H9 (cell line): ENCODE measurements around the gene P3H2. TPM values are rescaled to one million over a fixed set of nuclear protein-coding genes. Genes with fewer than 3 reads are reported as not detected.

ENCODE experiments used
- DNase-seq: peaks from one replicate; pipeline ENCODE4 v3.0.0-alpha.2; 2017
- H2AFZ ChIP-seq: one replicate; pipeline ENCODE4 v1.6.1; 2013; ENCODE audit warnings: mild to moderate bottlenecking, low read length, control low read depth, moderate library complexity
- H2AK5ac ChIP-seq: 2 replicates; pipeline ENCODE4 v1.6.1; 2013; ENCODE audit warnings: low read length, control low read depth, mixed read lengths; ENCODE audit not compliant: insufficient read length
- H2BK120ac ChIP-seq: one replicate; pipeline ENCODE4 v1.6.1; 2013; ENCODE audit warnings: low read depth, mild to moderate bottlenecking, low read length, control low read depth, inconsistent platforms; ENCODE audit not compliant: poor library complexity, severe bottlenecking
- H2BK12ac ChIP-seq: 2 replicates; pipeline ENCODE4 v1.6.1; 2013; ENCODE audit warnings: low read length, control low read depth, mixed read lengths, low read depth; ENCODE audit not compliant: insufficient read length
- H2BK15ac ChIP-seq: 2 replicates; pipeline ENCODE4 v1.6.1; 2013; ENCODE audit warnings: low read depth, low read length, control low read depth
- H2BK20ac ChIP-seq: one replicate; pipeline ENCODE4 v1.6.1; 2013; ENCODE audit warnings: low read depth, mild to moderate bottlenecking, low read length, control low read depth, inconsistent platforms; ENCODE audit not compliant: poor library complexity, severe bottlenecking
- H2BK5ac ChIP-seq: 2 replicates; pipeline ENCODE4 v1.6.1; 2013; ENCODE audit warnings: low read length, control low read depth, mixed read lengths; ENCODE audit not compliant: insufficient read length
- H3K14ac ChIP-seq: 2 replicates; pipeline ENCODE4 v1.6.1; 2013; ENCODE audit warnings: low read length, control low read depth; ENCODE audit not compliant: insufficient read depth
- H3K18ac ChIP-seq: 2 replicates; pipeline ENCODE4 v1.6.1; 2013; ENCODE audit warnings: low read depth, mild to moderate bottlenecking, mixed read lengths, low read length, control low read depth; ENCODE audit not compliant: insufficient read length
- H3K23ac ChIP-seq: 2 replicates; pipeline ENCODE4 v1.6.1; 2013; ENCODE audit warnings: low read length, control low read depth, mixed read lengths, low read depth; ENCODE audit not compliant: insufficient read length
- H3K23me2 ChIP-seq: 2 replicates; pipeline ENCODE4 v1.6.1; 2013; ENCODE audit warnings: low read depth, mild to moderate bottlenecking, mixed read lengths, low read length, control low read depth; ENCODE audit not compliant: insufficient read length, poor library complexity, severe bottlenecking
- H3K27ac ChIP-seq: 2 replicates; pipeline ENCODE4 v1.5.1; 2013; ENCODE audit warnings: low read length, control low read depth, mixed read lengths, low read depth; ENCODE audit not compliant: insufficient read length
- H3K27me3 ChIP-seq: 2 replicates; pipeline ENCODE4 v1.6.1; 2013; ENCODE audit warnings: low read length, control low read depth, inconsistent platforms; ENCODE audit not compliant: insufficient read depth
- H3K4ac ChIP-seq: 2 replicates; pipeline ENCODE4 v1.6.1; 2013; ENCODE audit warnings: low read depth, mild to moderate bottlenecking, control low read depth, inconsistent platforms, low read length, moderate library complexity
- H3K4me1 ChIP-seq: 2 replicates; pipeline ENCODE4 v1.6.1; 2013; ENCODE audit warnings: low read length, control low read depth, inconsistent platforms; ENCODE audit not compliant: insufficient read depth
- H3K4me2 ChIP-seq: 2 replicates; pipeline ENCODE4 v1.6.1; 2013; ENCODE audit warnings: low read length, control low read depth, mixed read lengths; ENCODE audit not compliant: insufficient read length, insufficient read depth
- H3K56ac ChIP-seq: 2 replicates; pipeline ENCODE4 v1.6.1; 2013; ENCODE audit warnings: low read depth, mild to moderate bottlenecking, mixed read lengths, low read length, control low read depth; ENCODE audit not compliant: insufficient read length
- H3K79me1 ChIP-seq: 2 replicates; pipeline ENCODE4 v1.6.1; 2013; ENCODE audit warnings: low read depth, mild to moderate bottlenecking, moderate library complexity, low read length, control low read depth, inconsistent platforms; ENCODE audit not compliant: insufficient read depth, poor library complexity, severe bottlenecking
- H3K79me2 ChIP-seq: 2 replicates; pipeline ENCODE4 v1.6.1; 2013; ENCODE audit warnings: low read length, control low read depth, inconsistent platforms; ENCODE audit not compliant: insufficient read depth
- H3K9ac ChIP-seq: 2 replicates; pipeline ENCODE4 v1.6.1; 2013; ENCODE audit warnings: low read length, control low read depth, mixed read lengths; ENCODE audit not compliant: insufficient read length; ENCODE audit errors: extremely low read depth
- H3K9me3 ChIP-seq: one replicate; pipeline ENCODE4 v1.6.1; 2013; ENCODE audit warnings: low read depth, low read length, inconsistent platforms; ENCODE audit not compliant: control insufficient read depth
- H3T11ph ChIP-seq: one replicate; pipeline ENCODE4 v1.6.1; 2013; ENCODE audit warnings: mild to moderate bottlenecking, low read length, control low read depth, inconsistent platforms
- H4K20me1 ChIP-seq: one replicate; pipeline ENCODE4 v1.6.1; 2013; ENCODE audit not compliant: control insufficient read depth, insufficient read length, insufficient read depth
- H4K5ac ChIP-seq: 2 replicates; pipeline ENCODE4 v1.6.1; 2013; ENCODE audit warnings: low read depth, mild to moderate bottlenecking, mixed read lengths, low read length, control low read depth; ENCODE audit not compliant: insufficient read length
- H4K8ac ChIP-seq: replicated peaks from 2 replicates; pipeline ENCODE4 v1.6.1; 2013; ENCODE audit warnings: low read length, control low read depth, mixed read lengths, low read depth; ENCODE audit not compliant: insufficient read length
- H4K91ac ChIP-seq: 2 replicates; pipeline ENCODE4 v1.6.1; 2013; ENCODE audit warnings: low read depth, mild to moderate bottlenecking, moderate library complexity, mixed read lengths, low read length, control low read depth; ENCODE audit not compliant: insufficient read length
- H3K27ac Mint-ChIP-seq, 3 experiments: 2 replicates in 2 of 3; 3 replicates in 1 of 3; pipeline ENCODE4 v1.8.0; 2020 to 2021; ENCODE audit warnings: mixed read lengths in 3 of 3, mild to moderate bottlenecking in 1 of 3, moderate library complexity in 1 of 3
- H3K27me3 Mint-ChIP-seq: 2 replicates; pipeline ENCODE4 v1.8.0; 2021; ENCODE audit warnings: low read depth, mild to moderate bottlenecking, moderate library complexity, mixed read lengths
- H3K36me3 Mint-ChIP-seq, 3 experiments: 2 replicates in 2 of 3; 3 replicates in 1 of 3; pipeline ENCODE4 v1.8.0; 2020 to 2021; ENCODE audit warnings: low read depth in 3 of 3, mixed read lengths in 3 of 3; ENCODE audit not compliant: insufficient read depth in 1 of 3
- H3K4me1 Mint-ChIP-seq, 2 experiments: 2 replicates each; pipeline ENCODE4 v1.8.0; 2020; ENCODE audit warnings: mixed read lengths in 2 of 2
- H3K4me3 Mint-ChIP-seq, 2 experiments: 2 replicates in 1 of 2; 3 replicates in 1 of 2; pipeline ENCODE4 v1.8.0; 2020 to 2021; ENCODE audit warnings: mild to moderate bottlenecking in 2 of 2, mixed read lengths in 2 of 2, moderate library complexity in 1 of 2
- H3K9me3 Mint-ChIP-seq, 2 experiments: 2 replicates in 1 of 2; 3 replicates in 1 of 2; pipeline ENCODE4 v1.8.0; 2020; ENCODE audit warnings: mild to moderate bottlenecking in 2 of 2, mixed read lengths in 2 of 2, moderate library complexity in 1 of 2
- CTCF ChIP-seq: fragments of 200-600 bp; sonication (generic); conservative IDR thresholded peaks from 3 replicates; pipeline ENCODE4 v1.8.0; 2021; ENCODE audit warnings: antibody characterized with exemption, mild to moderate bottlenecking
- WGBS: extraction: QIAGEN DNeasy Blood & Tissue Kit; methylation state at CpG from one replicate; pipeline ENCODE4 v1.1.7; 2013; ENCODE audit warnings: missing lambda C conversion rate, low lambda C conversion rate, mixed read lengths; ENCODE audit not compliant: insufficient read length; ENCODE audit errors: extremely low coverage; 5-methylcytosine and 5-hydroxymethylcytosine counted together
- total RNA-seq: library from RNA; stranded (reverse); gene quantifications from 2 replicates; pipeline ENCODE4 v1.2.1, GENCODE V29; 2021

P3H2 gene
- total RNA-seq, 1 experiment from 2014 or later: 41.5 TPM

- H3K14ac ChIP-seq: no peak overlapping the region
- no peak overlapping the region for H2AFZ ChIP-seq
- H4K5ac ChIP-seq: no peak overlapping the region
- no peak overlapping the region for H2BK5ac ChIP-seq
- H2BK20ac ChIP-seq: no peak overlapping the region
- no peak overlapping the region for H3K27ac ChIP-seq
- no peak for DNase-seq
- H3K18ac ChIP-seq: no peak overlapping the region
- H4K91ac ChIP-seq: no peak overlapping the region
- no peak overlapping the region for H3K56ac ChIP-seq
- no peaks in the 10 kb centered on the region for H3K9me3 ChIP-seq
- H2BK15ac ChIP-seq: no peak overlapping the region
- Mint-ChIP-seq H3K4me3 (no peak overlapping the region), H3K27ac (no peak overlapping the region), H3K27me3 (no peaks in the 10 kb centered on the region), H3K4me1 (peaks cover 52 to 54% of the 10 kb centered on the region in 2 experiments), H3K36me3 (peaks cover 0 to 4% (median 3%) of the 10 kb centered on the region in 3 experiments; a peak in 3 of 7 replicates), H3K9me3 (no peaks in the 10 kb centered on the region; a peak in 1 of 5 replicates)
- no peak overlapping the region for H2BK12ac ChIP-seq
- H3K23me2 ChIP-seq: no peaks in the 10 kb centered on the region
- no peak overlapping the region for H3K4ac ChIP-seq
- H3K4me2 ChIP-seq: no peak overlapping the region
- no peaks in the 10 kb centered on the region for H4K20me1 ChIP-seq
- no peak overlapping the region for H4K8ac ChIP-seq
- H2BK120ac ChIP-seq: no peak overlapping the region
- no peak overlapping the region for H3K23ac ChIP-seq
- no peak overlapping the region for H2AK5ac ChIP-seq
- H3K4me1 ChIP-seq: peaks cover 5% of the 10 kb centered on the region; the same call in 1 of the 2 replicates
- no peaks in the 10 kb centered on the region for H3K27me3 ChIP-seq
- no peak overlapping the region for H3T11ph ChIP-seq
- H3K79me1 ChIP-seq: no peaks in the 10 kb centered on the region
- H3K9ac ChIP-seq: no peak overlapping the region
- no CpG with 5 or more reads among the region's 3 CpGs for WGBS
- TF ChIP-seq CTCF: no peak
- H3K79me2 ChIP-seq: no peaks in the 10 kb centered on the region
These were observed 86.3 kb downstream of the P3H2 start for GRCh38 chr3:190034446-190034845.
